ENCODE measurements around the gene CACNG4. TPM values are rescaled to one million over a fixed set of nuclear protein-coding genes. Genes with fewer than 3 reads are reported as not detected.
"Not testable (repeated sequence)": the region's sequence is repeated elsewhere in the genome, so short reads cannot be mapped to it uniquely, and the experiment has no call there.

Gene CACNG4
- total RNA-seq, 2 donors from 2014 or later, result not detected

- H3K27me3 Mint-ChIP-seq, result peaks cover 13% of the 10 kb centered on the region
- no peaks in the 10 kb centered on the region for H3K36me3 Mint-ChIP-seq (ENCODE audit: low read depth)
- no peaks in the 10 kb centered on the region for H3K9me3 Mint-ChIP-seq
- no peak overlapping the region for H3K4me3 Mint-ChIP-seq
- no peak overlapping the region for H3K27ac Mint-ChIP-seq
- ATAC-seq (replicated peaks), result no peak
- H3K4me1 Mint-ChIP-seq, result peaks cover 6% of the 10 kb centered on the region
These were observed 74.4 kb downstream of the CACNG4 start for GRCh38 chr17:67038861-67039365.

- Mint-ChIP-seq H3K4me3 (no peak overlapping the region), H3K36me3 (ENCODE audit: low read depth) (no peaks in the 10 kb centered on the region), H3K27ac (no peak overlapping the region), H3K4me1 (peaks cover 2% of the 10 kb centered on the region), H3K27me3 (peaks cover 9% of the 10 kb centered on the region), H3K9me3 (no peaks in the 10 kb centered on the region)
- no peak for ATAC-seq (replicated peaks)
These were observed 76.1 kb downstream of the CACNG4 start for GRCh38 chr17:67040652-67041051.

GRCh38 chr17:67041119-67041518 lies 76.6 kb downstream of the CACNG4 start:
- H3K4me3 Mint-ChIP-seq; H3K36me3 Mint-ChIP-seq (ENCODE audit: low read depth); H3K27me3 Mint-ChIP-seq; H3K27ac Mint-ChIP-seq; ATAC-seq (replicated peaks); H3K9me3 Mint-ChIP-seq; H3K4me1 Mint-ChIP-seq: not testable (repeated sequence)

GRCh38 chr17:67041531-67041930 lies 77.0 kb downstream of the CACNG4 start:
- no peaks in the 10 kb centered on the region for H3K9me3 Mint-ChIP-seq
- H3K4me1 Mint-ChIP-seq, result no peaks in the 10 kb centered on the region
- no peak for ATAC-seq (replicated peaks)
- H3K27ac Mint-ChIP-seq, result no peak overlapping the region
- H3K4me3 Mint-ChIP-seq, result no peak overlapping the region
- H3K36me3 Mint-ChIP-seq (ENCODE audit: low read depth), result no peaks in the 10 kb centered on the region
- peaks cover 8% of the 10 kb centered on the region for H3K27me3 Mint-ChIP-seq

- Mint-ChIP-seq H3K4me1 (no peaks in the 10 kb centered on the region), H3K27ac (no peak overlapping the region), H3K4me3 (no peak overlapping the region), H3K9me3 (no peaks in the 10 kb centered on the region), H3K27me3 (peaks cover 6% of the 10 kb centered on the region), H3K36me3 (ENCODE audit: low read depth) (no peaks in the 10 kb centered on the region)
- ATAC-seq (replicated peaks), result no peak
These were observed 77.7 kb downstream of the CACNG4 start for GRCh38 chr17:67041941-67042899.

GRCh38 chr17:67043283-67043682 lies 78.8 kb downstream of the CACNG4 start:
- ATAC-seq (replicated peaks), result no peak
- no peaks in the 10 kb centered on the region for H3K36me3 Mint-ChIP-seq (ENCODE audit: low read depth)
- H3K4me1 Mint-ChIP-seq, result no peaks in the 10 kb centered on the region
- H3K27ac Mint-ChIP-seq, result no peak overlapping the region
- no peak overlapping the region for H3K4me3 Mint-ChIP-seq
- H3K27me3 Mint-ChIP-seq, result peaks cover 3% of the 10 kb centered on the region
- peaks cover 7% of the 10 kb centered on the region for H3K9me3 Mint-ChIP-seq

- ATAC-seq (replicated peaks), result no peak
- H3K27me3 Mint-ChIP-seq, result peaks cover 3% of the 10 kb centered on the region
- peaks cover 12% of the 10 kb centered on the region for H3K9me3 Mint-ChIP-seq
- no peaks in the 10 kb centered on the region for H3K4me1 Mint-ChIP-seq
- no peak within 1 kb of the TSS for H3K4me3 Mint-ChIP-seq
- no peak within 1 kb of the TSS for H3K27ac Mint-ChIP-seq
- H3K36me3 Mint-ChIP-seq (ENCODE audit: low read depth), result no peaks in the 10 kb centered on the region
These were observed 79.7 kb downstream of the CACNG4 start, which contains the start of gene CACNG1 for GRCh38 chr17:67044016-67044772. Gene CACNG1 (plus strand): TSS chr17:67044554. CDS start chr17:67044661, 107 bp downstream.

- H3K9me3 Mint-ChIP-seq, result peaks cover 16% of the 10 kb centered on the region
- ATAC-seq (replicated peaks), result no peak
- H3K36me3 Mint-ChIP-seq (ENCODE audit: low read depth), result no peaks in the 10 kb centered on the region
- H3K4me3 Mint-ChIP-seq, result no peak overlapping the region
- H3K27me3 Mint-ChIP-seq, result peaks cover 3% of the 10 kb centered on the region
- no peaks in the 10 kb centered on the region for H3K4me1 Mint-ChIP-seq
- H3K27ac Mint-ChIP-seq, result no peak overlapping the region
These were observed 80.4 kb downstream of the CACNG4 start for GRCh38 chr17:67044940-67045339.

- no peak for ATAC-seq (replicated peaks)
- no peak overlapping the region for H3K27ac Mint-ChIP-seq
- H3K36me3 Mint-ChIP-seq (ENCODE audit: low read depth), result no peaks in the 10 kb centered on the region
- no peaks in the 10 kb centered on the region for H3K4me1 Mint-ChIP-seq
- H3K4me3 Mint-ChIP-seq, result no peak overlapping the region
- H3K27me3 Mint-ChIP-seq, result peaks cover 3% of the 10 kb centered on the region
- H3K9me3 Mint-ChIP-seq, result peaks cover 16% of the 10 kb centered on the region
These were observed 81.9 kb downstream of the CACNG4 start for GRCh38 chr17:67046398-67046797.

GRCh38 chr17:67047382-67047781 lies 82.9 kb downstream of the CACNG4 start:
- Mint-ChIP-seq H3K9me3 (peaks cover 16% of the 10 kb centered on the region), H3K27me3 (peaks cover 3% of the 10 kb centered on the region), H3K36me3 (ENCODE audit: low read depth) (no peaks in the 10 kb centered on the region), H3K27ac (no peak overlapping the region), H3K4me3 (no peak overlapping the region), H3K4me1 (no peaks in the 10 kb centered on the region)
- no peak for ATAC-seq (replicated peaks)

- H3K9me3 Mint-ChIP-seq, result peaks cover 16% of the 10 kb centered on the region
- no peak for ATAC-seq (replicated peaks)
- no peaks in the 10 kb centered on the region for H3K4me1 Mint-ChIP-seq
- H3K27me3 Mint-ChIP-seq, result peaks cover 3% of the 10 kb centered on the region
- H3K27ac Mint-ChIP-seq, result no peak overlapping the region
- H3K4me3 Mint-ChIP-seq, result no peak overlapping the region
- H3K36me3 Mint-ChIP-seq (ENCODE audit: low read depth), result no peaks in the 10 kb centered on the region
These were observed 84.7 kb downstream of the CACNG4 start for GRCh38 chr17:67049025-67049739.

GRCh38 chr17:67050066-67050465 lies 85.6 kb downstream of the CACNG4 start:
- Mint-ChIP-seq H3K27ac (no peak overlapping the region), H3K36me3 (ENCODE audit: low read depth) (no peaks in the 10 kb centered on the region), H3K27me3 (peaks cover 3% of the 10 kb centered on the region), H3K4me1 (no peaks in the 10 kb centered on the region), H3K9me3 (peaks cover 16% of the 10 kb centered on the region), H3K4me3 (no peak overlapping the region)
- ATAC-seq (replicated peaks), result no peak

GRCh38 chr17:67050471-67051154 lies 86.1 kb downstream of the CACNG4 start:
- Mint-ChIP-seq H3K4me3 (no peak overlapping the region), H3K9me3 (peaks cover 16% of the 10 kb centered on the region), H3K27me3 (peaks cover 3% of the 10 kb centered on the region), H3K4me1 (no peaks in the 10 kb centered on the region), H3K36me3 (ENCODE audit: low read depth) (no peaks in the 10 kb centered on the region), H3K27ac (no peak overlapping the region)
- no peak for ATAC-seq (replicated peaks)

GRCh38 chr17:67051155-67051538 lies 86.6 kb downstream of the CACNG4 start:
- H3K9me3 Mint-ChIP-seq, result peaks cover 16% of the 10 kb centered on the region
- no peak overlapping the region for H3K4me3 Mint-ChIP-seq
- H3K36me3 Mint-ChIP-seq (ENCODE audit: low read depth), result no peaks in the 10 kb centered on the region
- no peak for ATAC-seq (replicated peaks)
- peaks cover 2% of the 10 kb centered on the region for H3K27me3 Mint-ChIP-seq
- no peak overlapping the region for H3K27ac Mint-ChIP-seq
- H3K4me1 Mint-ChIP-seq, result no peaks in the 10 kb centered on the region

All from activated T-helper 17 cell treated with anti-CD3 and anti-CD28 coated beads, Interleukin-2, amount 50 U/mL, for 72 hours (primary cell).